ENCODE data around the gene TRAF6. TPM values are rescaled to one million over a fixed set of nuclear protein-coding genes. Genes with fewer than 3 reads are reported as not detected.

The TRAF6 gene
- total and polyA plus RNA-seq, 9 of the 15 experiments (the other 6 are each of a cell fraction or from before 2014, with no cell fraction given) = 2.0 to 13.1 (median 8.2) TPM

GRCh38 chr11:36441610-36442208 is 68.4 kb downstream of the TRAF6 start:
- no peaks in the 10 kb centered on the region for H3K4me1 ChIP-seq (replicated peaks in 1 of 2; ENCODE audit: control insufficient read depth in 2 of 2, insufficient read depth in 2 of 2, low read length in 2 of 2)
- WGBS (ENCODE audit: insufficient coverage, low coverage, missing lambda C conversion rate) = 0% methylated on average over 2 of the region's 2 CpGs
- no peak overlapping the region for H2AFZ ChIP-seq (ENCODE audit: low read depth, low read length)
- POLR2A ChIA-PET = interaction anchor here (1.2 kb wide), 1 partner anchor 15 kb away, joined by 4 read pairs; no protein-coding TSS in a partner anchor
- in situ Hi-C loops (cut with MboI) (no loop called here), intact Hi-C loops (cut with micrococcal nuclease) (no loop called here)
- H3K4me2 ChIP-seq (ENCODE audit: insufficient read depth, low read length) = no peak overlapping the region
- no peak overlapping the region for H3K9ac ChIP-seq (ENCODE audit: insufficient read depth in 1 of 2, low read depth in 2 of 2, low read length in 2 of 2)
- TF ChIP-seq RFX1 (IDR thresholded peaks at IDR 0.05) (no peak), ZBTB7A (IDR thresholded peaks at IDR 0.05; ENCODE audit: borderline replicate concordance, control insufficient read depth, low read depth, low read length) (no peak), BRD9 (IDR thresholded peaks at IDR 0.05; ENCODE audit: low read depth, partially characterized antibody) (no peak), CCAR2 (IDR thresholded peaks at IDR 0.05; ENCODE audit: low read depth, low read length) (no peak), ZZZ3 (IDR thresholded peaks at IDR 0.05) (no peak), CBX8 (IDR thresholded peaks at IDR 0.05; ENCODE audit: borderline replicate concordance, extremely low read depth, low read depth, low read length, poor library complexity, severe bottlenecking) (no peak), C11orf30 (IDR thresholded peaks at IDR 0.05; ENCODE audit: low read depth) (no peak), ZNF3 (CRISPR knock-in tag; IDR thresholded peaks at IDR 0.05) (no peak), MYBL2 (IDR thresholded peaks at IDR 0.05; ENCODE audit: low read depth) (no peak), MYBL2 (CRISPR knock-in tag; IDR thresholded peaks at IDR 0.05; ENCODE audit: borderline replicate concordance) (no peak), PRPF4 (IDR thresholded peaks at IDR 0.05; ENCODE audit: insufficient read depth, low read depth, low read length, poor library complexity, severe bottlenecking) (no peak), GABPA (tag; conservative IDR thresholded peaks at IDR 0.05; ENCODE audit: low read depth) (no peak)
- TF ChIP-seq, protein P1, sequence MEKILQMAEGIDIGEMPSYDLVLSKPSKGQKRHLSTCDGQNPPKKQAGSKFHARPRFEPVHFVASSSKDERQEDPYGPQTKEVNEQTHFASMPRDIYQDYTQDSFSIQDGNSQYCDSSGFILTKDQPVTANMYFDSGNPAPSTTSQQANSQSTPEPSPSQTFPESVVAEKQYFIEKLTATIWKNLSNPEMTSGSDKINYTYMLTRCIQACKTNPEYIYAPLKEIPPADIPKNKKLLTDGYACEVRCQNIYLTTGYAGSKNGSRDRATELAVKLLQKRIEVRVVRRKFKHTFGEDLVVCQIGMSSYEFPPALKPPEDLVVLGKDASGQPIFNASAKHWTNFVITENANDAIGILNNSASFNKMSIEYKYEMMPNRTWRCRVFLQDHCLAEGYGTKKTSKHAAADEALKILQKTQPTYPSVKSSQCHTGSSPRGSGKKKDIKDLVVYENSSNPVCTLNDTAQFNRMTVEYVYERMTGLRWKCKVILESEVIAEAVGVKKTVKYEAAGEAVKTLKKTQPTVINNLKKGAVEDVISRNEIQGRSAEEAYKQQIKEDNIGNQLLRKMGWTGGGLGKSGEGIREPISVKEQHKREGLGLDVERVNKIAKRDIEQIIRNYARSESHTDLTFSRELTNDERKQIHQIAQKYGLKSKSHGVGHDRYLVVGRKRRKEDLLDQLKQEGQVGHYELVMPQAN (IDR thresholded peaks at IDR 0.05; ENCODE audit: borderline replicate concordance) = no peak
- TF ChIP-seq, protein P2, sequence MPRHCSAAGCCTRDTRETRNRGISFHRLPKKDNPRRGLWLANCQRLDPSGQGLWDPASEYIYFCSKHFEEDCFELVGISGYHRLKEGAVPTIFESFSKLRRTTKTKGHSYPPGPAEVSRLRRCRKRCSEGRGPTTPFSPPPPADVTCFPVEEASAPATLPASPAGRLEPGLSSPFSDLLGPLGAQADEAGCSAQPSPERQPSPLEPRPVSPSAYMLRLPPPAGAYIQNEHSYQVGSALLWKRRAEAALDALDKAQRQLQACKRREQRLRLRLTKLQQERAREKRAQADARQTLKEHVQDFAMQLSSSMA (CRISPR knock-in tag; IDR thresholded peaks at IDR 0.05) = no peak
- TF ChIP-seq, protein P3, sequence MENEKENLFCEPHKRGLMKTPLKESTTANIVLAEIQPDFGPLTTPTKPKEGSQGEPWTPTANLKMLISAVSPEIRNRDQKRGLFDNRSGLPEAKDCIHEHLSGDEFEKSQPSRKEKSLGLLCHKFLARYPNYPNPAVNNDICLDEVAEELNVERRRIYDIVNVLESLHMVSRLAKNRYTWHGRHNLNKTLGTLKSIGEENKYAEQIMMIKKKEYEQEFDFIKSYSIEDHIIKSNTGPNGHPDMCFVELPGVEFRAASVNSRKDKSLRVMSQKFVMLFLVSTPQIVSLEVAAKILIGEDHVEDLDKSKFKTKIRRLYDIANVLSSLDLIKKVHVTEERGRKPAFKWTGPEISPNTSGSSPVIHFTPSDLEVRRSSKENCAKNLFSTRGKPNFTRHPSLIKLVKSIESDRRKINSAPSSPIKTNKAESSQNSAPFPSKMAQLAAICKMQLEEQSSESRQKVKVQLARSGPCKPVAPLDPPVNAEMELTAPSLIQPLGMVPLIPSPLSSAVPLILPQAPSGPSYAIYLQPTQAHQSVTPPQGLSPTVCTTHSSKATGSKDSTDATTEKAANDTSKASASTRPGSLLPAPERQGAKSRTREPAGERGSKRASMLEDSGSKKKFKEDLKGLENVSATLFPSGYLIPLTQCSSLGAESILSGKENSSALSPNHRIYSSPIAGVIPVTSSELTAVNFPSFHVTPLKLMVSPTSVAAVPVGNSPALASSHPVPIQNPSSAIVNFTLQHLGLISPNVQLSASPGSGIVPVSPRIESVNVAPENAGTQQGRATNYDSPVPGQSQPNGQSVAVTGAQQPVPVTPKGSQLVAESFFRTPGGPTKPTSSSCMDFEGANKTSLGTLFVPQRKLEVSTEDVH (IDR thresholded peaks at IDR 0.05; ENCODE audit: low read depth, partially characterized antibody) = no peak
- no peaks in the 10 kb centered on the region for H4K20me1 ChIP-seq (replicated peaks; ENCODE audit: control insufficient read depth, insufficient read depth, low read length)
- no peaks in the 10 kb centered on the region for H3K9me1 ChIP-seq (ENCODE audit: control insufficient read depth, insufficient read depth, low read length)
- no peak overlapping the region for H3K4me3 ChIP-seq
- no peaks in the 10 kb centered on the region for H3K36me3 ChIP-seq (ENCODE audit: control insufficient read depth, insufficient read depth, low read length)
- FAIRE-seq (no peak), ATAC-seq (no peak), DNase-seq (ENCODE audit: extremely low read depth in 1 of 4, low spot score in 3 of 4) (no peak)
- no TSS peak for BruUV-seq (replicated peaks)
- CTCF ChIA-PET (ENCODE audit: low intra/inter-chr PET ratio) = interaction anchor here (0.6 kb wide), 1 partner anchor 180 kb away, joined by 3 read pairs; no protein-coding TSS in a partner anchor
- H3K27me3 ChIP-seq (ENCODE audit: control insufficient read depth in 2 of 2, insufficient read depth in 2 of 2, low read length in 2 of 2) = peaks cover 7 to 8% of the 10 kb centered on the region in 2 experiments; a peak in 3 of 5 replicates
- no peaks in the 10 kb centered on the region for H3K9me3 ChIP-seq (replicated peaks; ENCODE audit: control insufficient read depth, insufficient read depth, low read depth, low read length)
- H3K79me2 ChIP-seq (ENCODE audit: control insufficient read depth, insufficient read depth, low read length) = no peaks in the 10 kb centered on the region
- H3K27ac ChIP-seq (ENCODE audit: extremely low read depth, low read depth, low read length) = no peak overlapping the region
